Measurements from ENCODE around the gene ICE2.
A peak's percentile ranks its signal among the peaks of the same experiment; 100 is the strongest.

Gene ICE2, protein sequence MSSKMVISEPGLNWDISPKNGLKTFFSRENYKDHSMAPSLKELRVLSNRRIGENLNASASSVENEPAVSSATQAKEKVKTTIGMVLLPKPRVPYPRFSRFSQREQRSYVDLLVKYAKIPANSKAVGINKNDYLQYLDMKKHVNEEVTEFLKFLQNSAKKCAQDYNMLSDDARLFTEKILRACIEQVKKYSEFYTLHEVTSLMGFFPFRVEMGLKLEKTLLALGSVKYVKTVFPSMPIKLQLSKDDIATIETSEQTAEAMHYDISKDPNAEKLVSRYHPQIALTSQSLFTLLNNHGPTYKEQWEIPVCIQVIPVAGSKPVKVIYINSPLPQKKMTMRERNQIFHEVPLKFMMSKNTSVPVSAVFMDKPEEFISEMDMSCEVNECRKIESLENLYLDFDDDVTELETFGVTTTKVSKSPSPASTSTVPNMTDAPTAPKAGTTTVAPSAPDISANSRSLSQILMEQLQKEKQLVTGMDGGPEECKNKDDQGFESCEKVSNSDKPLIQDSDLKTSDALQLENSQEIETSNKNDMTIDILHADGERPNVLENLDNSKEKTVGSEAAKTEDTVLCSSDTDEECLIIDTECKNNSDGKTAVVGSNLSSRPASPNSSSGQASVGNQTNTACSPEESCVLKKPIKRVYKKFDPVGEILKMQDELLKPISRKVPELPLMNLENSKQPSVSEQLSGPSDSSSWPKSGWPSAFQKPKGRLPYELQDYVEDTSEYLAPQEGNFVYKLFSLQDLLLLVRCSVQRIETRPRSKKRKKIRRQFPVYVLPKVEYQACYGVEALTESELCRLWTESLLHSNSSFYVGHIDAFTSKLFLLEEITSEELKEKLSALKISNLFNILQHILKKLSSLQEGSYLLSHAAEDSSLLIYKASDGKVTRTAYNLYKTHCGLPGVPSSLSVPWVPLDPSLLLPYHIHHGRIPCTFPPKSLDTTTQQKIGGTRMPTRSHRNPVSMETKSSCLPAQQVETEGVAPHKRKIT

DNA sequence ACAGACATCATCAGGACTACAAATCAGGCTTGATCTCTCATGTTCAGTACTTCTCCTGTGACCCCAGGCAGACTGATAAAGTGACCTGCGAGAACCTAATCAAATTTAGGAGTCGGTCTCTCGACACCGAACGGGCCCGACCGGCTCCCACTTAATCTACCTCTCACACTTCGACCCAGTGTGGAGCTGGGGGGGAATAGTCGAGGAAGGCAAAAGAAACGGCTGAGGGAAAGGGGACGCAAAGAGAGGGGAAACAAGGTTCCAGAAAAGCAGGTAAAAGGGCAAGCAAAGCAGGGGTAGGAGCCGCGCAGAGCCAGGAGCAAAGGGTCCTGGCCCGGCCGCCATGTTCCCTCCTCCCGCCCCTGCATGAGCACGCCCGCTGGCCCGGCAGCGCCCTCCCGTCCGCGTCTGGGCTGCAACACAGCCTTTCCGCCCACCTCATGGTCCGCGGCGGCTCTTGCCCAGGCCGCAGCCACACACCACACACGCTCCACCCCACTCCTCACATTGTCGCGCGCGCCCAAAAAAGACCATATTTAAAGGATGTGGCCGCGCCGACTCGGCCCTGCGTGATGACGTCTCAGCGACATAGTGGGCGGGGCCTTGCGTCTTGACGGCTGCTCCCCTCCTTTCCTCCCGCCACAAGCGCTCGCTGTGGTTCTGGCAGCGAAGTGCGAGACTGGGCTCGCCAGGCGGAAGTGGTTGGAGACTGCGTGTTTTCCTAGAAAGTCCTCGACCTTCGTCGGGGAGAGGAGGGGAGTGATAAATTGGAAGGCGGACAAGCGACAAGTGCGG, at the start of gene ICE2:
ICE2 (minus strand) TSS at position 577 of the 795 bp plus-strand sequence. CDS start 1,165 bp downstream, outside the sequence.
- DNase-seq: peak; percentile 96

DNA sequence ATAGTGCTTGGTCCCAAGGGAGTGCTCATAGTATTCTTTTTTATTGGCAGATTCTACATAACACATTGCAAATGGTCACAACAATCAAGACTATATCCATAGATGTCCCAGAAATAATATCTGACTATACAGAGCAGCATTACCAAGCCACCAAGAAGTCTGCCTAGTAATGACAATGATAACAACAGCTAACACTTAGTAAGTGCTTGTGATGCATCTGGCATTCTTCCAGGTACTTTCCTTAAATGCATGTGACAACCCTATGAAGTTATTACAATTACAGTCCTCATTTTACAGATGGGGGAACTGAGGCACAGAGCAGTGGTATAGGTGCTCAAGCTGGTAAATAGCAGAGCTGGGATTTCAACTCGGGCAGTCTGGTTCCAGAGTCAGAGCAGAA, 49.6 kb upstream of the ICE2 start:
- DNase-seq: peak; percentile 41

DNA sequence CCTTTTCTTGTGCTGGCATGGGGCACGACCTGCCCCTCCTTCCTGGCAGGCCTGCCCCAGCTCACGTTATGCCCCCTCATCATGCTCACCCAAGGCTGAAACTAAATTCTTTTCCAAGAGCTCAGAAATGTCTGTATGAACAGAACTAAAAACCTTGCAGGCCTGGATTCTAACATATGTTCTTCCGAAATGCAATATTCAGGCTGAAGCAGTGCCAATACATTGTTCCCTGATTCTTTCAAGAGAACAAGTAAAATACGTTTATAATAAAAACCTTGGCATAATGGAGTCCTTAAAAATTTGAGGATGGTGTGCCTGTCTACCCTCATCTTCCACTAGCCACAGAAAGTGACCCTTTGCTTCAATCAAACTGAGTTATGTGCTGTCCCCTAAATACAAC, 48.5 kb upstream of the ICE2 start:
- DNase-seq: no peak

DNA sequence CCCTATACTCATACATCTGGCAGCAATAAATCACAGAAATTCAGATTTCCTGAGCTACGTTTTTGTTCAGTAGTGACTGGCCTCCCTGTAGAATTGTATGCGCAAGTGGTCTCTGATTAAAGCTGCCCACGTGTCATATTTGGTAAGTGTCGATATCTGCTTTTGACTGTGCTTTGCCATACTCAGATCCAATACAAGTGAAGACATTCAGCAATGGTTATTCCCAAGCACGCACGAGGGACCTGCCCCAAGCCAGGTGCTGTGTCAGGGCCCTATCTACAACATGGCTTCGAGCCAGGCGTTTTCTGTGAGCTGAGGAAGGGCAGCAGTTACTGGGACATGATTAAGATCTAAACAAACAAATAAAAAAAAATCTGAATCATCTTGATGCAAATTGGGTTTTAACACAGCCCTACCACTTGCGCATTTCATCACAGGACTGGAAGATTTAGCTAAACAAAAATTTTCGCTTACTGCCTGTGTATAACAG, 47.2 kb upstream of the ICE2 start:
- peak; percentile 14 for DNase-seq

DNA sequence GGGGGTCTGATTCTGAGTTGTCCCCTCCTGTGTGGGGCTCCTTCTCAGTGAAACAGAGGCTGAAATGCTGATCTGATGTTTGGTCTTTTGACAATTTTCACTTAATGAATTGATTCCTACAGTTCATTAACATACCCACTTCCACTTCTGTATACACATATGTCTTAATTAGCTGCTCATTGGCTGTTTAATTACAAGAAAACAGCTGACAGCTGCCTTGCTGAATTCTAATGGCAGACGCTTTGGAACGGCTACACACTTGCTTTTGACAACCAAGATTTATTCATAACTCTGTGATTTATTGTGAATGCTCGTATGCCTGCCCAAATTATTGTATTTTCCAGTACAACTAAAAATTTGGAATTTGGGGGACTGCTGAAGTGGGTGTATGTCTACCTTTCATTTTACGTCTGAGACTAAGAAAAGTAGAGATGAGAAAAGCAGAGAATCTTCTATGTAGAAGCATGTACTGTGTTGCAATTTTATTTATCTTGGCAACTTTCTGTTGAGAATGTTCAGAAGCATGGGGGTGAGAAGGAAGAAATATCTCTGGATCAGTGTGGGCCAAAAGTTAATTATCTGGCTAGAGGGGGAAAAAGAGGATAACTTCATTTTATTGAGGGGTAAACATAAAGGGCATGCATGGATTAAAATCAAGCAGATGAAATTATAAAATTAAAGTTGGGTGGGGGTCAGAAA, 46.5 kb upstream of the ICE2 start:
- no peak for DNase-seq

DNA sequence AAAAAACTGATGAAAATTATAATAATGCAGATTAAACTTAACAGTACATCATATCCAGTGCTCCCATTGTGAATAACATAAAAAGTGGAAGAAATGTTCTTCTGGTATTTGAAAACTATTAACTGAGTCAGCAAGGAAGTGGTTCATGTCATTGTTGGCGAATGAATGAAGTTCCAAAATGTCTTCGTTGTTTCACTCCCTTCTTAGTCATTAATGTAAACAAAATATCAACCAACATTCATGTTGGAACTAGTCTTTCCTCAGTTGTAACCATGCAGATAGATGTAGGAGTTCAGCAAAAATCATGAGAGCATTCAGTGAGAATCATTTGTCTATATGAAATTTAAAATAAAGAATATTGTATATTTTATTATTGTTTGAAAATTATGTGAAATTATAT, 44.1 kb upstream of the ICE2 start:
- DNase-seq: no peak

DNA sequence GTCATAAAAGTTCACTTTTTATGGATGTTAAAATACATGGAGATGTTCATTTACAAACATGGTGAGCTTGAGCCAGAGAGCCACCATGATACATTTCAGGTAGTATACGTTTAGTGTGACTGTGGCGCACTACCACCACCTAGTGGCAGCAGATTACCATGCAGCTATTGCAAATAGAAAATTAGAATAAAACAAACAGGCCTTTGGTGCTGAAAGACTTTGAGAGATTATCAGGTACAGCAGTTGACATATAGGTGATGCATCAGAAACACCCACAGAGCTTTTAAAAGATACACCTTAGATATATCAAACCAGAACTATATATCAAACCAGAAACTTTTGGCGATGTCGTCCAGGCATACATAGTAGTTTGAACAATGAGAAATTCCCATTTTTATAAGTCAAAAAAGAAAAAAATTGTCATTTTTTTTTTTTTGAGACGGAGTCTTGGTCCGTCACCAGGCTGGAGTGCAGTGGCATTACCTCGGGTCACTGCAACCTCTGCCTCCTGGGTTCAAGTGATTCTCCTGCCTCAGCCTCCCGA, 42.0 kb upstream of the ICE2 start:
- DNase-seq: peak; percentile 75

DNA sequence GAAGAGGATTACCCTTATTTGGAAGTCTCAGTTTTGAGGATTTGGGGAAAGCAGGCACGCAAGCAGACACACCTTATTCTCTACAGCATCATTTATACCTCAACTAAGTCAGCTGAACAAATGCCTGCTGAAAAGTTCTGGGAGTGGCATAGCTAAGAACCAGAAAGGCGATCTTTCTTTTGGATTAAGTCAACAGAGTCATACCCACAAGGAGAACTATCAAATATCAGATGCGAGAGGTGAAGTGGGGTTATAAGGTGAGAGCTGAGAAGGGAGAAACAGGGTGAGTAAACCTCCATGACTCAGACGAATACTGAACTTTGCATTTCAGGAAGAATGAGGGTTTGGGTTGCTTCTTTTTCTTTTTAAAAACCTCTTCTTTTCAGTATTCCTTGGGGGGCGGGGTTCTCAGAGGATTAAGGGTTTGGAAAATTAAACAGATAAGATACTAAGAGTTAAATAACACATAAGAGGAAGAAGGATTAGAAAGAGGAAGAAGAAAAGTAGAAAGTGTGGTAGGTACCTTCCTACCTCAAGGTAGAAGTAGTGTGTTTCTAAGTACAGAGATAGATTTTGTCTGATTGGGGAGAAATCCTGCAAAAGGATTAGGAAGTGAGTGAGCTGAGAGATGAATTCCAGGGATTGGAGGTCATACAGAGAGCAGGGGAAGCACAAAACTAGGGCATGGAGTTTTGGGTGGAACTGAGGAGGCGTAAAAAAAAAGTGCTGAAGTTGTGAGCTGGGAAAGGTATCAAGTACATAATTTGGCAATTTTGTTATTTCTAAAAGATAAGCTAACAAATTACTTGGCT, 41.3 kb upstream of the ICE2 start:
- peak; percentile 36 for DNase-seq

DNA sequence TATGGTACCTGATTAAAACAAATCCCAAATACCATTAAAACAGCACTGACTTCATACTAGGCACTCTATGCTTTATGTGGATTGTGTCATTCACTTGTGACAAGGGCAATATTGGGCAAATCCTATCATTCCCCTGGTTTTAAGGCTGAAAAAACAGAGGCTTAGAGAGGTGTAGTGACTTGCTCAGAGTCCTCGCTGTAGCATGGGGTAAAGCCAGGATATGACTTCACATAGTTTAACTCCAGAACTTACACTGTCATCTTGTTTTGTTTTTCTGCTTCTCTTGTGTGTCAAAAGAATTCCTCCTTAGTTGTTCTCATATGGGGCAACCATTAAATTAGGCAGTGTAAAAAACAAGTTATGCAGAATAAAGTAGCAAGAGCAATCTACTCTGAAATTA, 40.3 kb upstream of the ICE2 start:
- DNase-seq: no peak

DNA sequence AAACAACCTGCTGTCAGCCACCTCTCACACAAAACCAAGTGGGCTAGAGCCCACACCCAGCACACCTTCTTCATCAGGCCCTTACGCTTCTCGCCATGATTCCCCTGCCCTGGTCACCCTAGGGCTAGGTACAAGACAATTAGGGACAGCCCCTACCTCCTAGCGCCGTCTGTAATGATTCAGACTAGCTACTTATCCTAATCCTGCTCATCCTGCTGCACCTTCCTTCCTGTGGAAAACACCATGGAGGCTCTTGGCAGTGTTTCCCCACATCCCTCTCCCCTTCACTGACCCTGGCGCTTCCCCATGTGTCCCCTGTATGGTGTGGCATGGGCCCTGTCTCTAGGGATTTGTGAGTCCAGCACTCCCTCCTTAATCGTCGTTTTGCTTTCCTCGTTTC, 39.6 kb upstream of the ICE2 start:
- no peak for DNase-seq

DNA sequence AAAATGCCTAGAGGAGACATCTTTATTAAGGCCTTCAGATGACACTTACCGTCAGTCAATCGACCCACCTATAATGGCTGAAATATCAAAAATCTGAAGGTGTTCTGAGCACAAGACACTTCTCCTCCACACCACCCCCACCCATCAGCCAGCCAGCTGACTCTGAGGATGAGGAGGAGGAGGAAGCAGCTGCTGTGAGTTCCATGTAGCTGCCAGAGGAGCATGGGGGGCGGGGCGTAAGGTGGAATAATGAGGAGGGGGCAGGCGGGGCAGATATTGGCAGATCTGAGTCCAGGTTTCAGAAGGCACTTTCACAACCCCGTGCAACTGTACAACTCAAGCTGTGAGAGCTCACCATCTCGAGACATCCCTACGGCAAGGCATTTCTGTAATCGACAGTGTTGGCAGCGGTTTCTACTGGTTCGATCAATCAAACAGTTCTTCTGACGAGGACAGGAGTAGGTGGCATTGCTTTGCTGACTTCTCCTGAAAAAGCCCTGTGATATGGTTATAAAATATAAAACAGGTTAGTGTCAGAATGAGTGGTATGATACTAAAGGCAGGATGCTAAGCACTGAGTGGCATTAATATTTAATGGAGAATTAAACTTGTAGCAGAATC, 35.4 kb upstream of the ICE2 start:
- DNase-seq: no peak

DNA sequence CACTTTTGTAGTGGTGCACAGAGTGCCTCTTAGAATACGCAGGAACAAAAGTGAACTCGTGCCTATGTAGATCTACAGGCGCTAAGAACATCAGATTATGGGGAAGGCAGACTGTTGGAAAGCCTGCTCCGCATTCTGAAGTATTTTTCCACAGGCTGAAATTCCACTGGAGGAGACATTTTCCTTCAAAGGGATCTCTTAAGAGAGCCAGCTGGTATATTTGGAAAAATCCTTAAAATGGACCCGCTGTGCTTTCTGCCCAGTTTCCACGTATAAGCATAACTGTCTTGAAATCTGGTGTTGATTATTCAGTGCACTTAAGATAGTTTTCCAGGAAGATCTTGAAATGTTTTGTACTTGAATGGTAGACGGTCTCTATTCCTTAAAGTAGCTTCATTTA, 34.7 kb upstream of the ICE2 start:
- DNase-seq: no peak

DNA sequence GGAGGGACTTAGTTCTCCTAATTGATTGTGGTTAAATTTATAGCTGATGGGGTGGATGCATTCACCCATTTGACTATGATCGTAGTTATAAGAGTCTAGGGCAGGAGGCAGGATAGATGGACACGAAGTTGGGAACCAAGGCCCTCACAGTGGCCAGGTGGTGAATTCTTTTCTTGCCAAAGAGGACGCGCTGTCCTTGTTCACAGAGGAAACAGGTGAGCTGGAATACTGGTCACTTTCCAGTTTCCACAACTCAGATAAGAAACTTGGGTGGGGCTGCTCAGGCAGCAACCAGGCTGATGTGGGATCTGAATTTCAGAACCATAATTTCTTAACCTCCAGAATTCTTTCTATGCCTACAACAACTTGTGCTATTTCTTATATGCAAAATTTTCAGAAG, 34.0 kb upstream of the ICE2 start:
- DNase-seq: no peak

DNA sequence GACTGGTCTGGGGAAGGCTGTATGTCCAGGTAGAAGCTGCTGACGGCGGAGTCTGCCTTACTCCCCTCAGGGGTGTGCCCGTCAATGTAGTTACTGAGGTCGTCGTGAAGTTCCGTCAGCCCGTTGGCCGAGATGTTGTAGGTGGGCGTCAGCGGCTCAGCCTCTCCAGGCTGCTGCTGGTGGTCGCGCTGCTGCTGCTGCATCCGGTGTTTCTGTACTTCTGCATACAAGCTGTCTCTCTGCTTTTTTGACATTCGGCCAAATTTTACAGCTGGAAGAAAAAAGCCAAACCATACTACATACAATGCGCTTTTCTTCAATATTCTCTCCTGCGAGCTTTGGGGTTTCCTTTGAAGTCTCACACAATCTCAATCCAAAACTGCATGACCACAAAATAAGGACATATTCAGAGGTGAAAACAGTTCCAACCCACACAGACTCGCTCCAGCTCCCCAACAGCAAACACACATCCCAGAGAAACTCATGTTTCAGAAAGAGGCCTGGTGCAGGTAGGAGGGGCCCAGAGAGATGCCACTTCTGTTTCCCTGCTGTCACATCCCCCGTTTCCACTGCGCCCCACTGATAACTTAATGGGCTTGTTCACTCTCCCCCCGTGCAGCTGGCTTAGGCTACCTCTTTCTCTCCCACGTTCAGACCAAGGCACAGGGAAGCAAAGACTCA, 32.5 kb upstream of the ICE2 start:
- DNase-seq: no peak

DNA sequence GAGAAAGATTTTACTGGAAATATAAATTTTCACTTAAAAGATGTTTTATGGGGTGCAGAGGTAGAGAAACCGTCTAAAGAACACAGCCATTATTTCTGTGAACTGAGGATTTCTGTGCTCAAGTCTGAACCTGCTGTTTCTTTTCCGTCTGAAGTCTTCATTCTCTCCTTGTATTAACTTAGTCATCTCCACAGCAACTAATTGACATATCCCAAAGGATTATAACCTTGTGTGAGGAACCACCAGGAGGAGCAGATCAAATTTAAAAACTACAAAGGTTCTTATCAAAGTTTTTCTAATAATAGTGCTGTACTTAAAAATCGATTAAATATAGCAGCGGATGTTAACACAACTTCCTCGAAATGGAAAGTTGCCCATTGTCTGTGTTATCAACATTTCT, 31.1 kb upstream of the ICE2 start:
- DNase-seq: no peak

DNA sequence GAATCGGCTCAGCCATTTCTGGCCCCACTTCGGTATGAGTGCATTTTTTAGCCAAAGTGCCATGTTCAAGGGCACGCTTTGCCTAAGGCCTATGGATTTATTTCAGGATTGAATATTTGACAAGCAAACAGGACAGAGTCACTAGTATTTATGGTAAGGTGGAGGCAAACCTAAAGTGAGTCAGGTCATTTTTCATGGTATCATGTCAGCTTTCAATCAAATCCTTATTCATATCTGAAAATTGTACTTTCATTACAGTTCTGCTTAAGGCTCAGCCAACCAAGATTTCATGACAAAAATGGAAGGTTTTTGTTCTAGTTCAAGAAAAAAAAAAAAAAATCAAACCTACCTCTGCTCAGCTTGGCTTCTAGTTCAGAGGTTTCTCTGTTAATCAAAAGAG, 30.5 kb upstream of the ICE2 start:
- no peak for DNase-seq

DNA sequence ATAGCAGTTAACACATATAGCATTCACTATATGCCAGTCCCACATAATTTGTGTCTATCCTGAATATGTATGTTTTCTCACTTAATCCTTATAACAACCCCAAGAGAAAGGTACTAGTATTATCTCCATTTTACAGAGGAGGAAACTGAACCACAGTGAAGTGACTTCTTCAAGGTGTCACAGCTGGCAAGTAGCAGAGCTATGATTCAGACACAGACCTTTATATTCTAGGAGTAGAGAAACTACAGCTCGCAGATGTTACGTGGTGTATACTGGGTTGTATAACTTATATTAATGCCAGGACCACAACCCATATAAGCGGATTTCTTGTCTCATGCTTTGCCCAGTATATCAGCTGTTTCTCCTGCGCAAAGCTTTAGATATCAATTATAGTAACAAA, 29.5 kb upstream of the ICE2 start:
- no peak for DNase-seq

DNA sequence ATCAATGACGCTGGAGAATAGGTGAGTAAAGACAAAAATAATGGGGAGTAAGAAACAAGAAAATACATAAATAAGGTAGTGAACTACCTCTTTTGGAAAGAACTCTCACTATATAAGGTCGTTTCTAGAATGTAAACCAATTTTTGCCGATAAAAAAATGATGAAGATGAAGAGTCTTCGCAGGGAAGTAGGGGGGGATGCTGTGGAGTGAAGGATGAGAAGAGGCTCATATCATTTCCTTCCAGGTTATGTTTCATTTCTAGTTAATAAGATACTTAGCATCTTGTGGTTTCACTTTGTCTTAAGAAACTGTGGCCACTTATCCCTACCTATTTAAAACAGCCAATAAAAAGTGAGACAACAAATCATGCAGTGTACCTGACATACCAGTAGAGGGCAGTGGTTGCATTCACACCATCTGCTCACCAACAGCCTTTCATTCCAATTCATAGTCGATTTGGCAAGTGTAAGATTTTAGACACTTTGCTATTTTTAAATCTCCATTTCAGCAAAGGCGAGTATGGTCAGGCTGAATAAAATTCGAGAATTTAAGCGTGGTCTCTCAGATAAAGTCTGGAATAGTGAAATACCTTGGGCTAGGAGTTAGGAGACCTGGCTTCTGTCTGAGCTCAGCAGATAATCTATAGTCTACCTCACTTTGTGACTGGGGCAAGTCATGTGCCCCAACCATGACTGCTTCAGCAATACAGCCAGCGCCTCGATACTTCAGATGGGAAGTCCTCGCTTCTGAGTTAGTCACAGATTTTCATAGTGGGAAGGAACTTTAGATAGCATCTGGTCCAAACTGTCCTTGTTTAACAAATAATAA, 28.9 kb upstream of the ICE2 start:
- peak; percentile 59 for DNase-seq

DNA sequence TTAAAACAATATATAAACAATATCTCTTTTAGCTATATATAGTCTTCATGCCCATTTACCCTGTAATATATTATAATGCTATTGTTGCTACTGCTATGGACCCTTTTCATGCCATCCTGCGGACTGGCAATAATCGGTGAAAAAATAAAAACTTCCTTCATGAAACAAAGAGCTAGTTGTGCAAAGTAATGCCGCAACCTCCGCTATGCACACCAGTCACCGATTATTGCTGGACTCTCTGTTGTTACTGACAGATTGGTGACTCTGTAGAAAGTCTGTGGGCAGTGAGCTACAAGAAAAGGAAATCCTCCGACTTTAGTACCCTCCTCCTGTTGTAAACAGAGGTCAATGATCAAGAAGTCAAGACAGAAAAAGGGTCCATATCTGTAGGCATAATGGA, 17.9 kb upstream of the ICE2 start:
- no peak for DNase-seq

Data from DMS53 (cell line).